ENCODE measurements around the gene MIA3.

GRCh38 chr1:222696741-222697140, 78.8 kb downstream of the MIA3 start:
- TF ChIP-seq CTCF (conservative IDR thresholded peaks at IDR 0.05; ENCODE audit: low read depth, low read length) (no peak), POLR2A (IDR thresholded peaks at IDR 0.05; ENCODE audit: low read depth, low read length) (no peak), SMC3 (IDR thresholded peaks at IDR 0.05; ENCODE audit: low read depth, low read length) (no peak), ELK1 (IDR thresholded peaks at IDR 0.05; ENCODE audit: borderline replicate concordance, low read depth, low read length) (no peak), USF2 (IDR thresholded peaks at IDR 0.05; ENCODE audit: low read depth, low read length) (no peak), MXI1 (IDR thresholded peaks at IDR 0.05; ENCODE audit: borderline replicate concordance, low read depth, low read length) (no peak), RCOR1 (IDR thresholded peaks at IDR 0.05; ENCODE audit: insufficient replicate concordance, low read length) (no peak), RFX5 (IDR thresholded peaks at IDR 0.05; ENCODE audit: low read depth, low read length) (no peak), RAD21 (IDR thresholded peaks at IDR 0.05; ENCODE audit: low read length) (no peak), MAFK (IDR thresholded peaks at IDR 0.05; ENCODE audit: low read depth, low read length) (no peak), CEBPB (IDR thresholded peaks at IDR 0.05; ENCODE audit: low read depth, low read length) (no peak), BHLHE40 (IDR thresholded peaks at IDR 0.05; ENCODE audit: low read depth, low read length) (no peak), MAZ (IDR thresholded peaks at IDR 0.05; ENCODE audit: borderline replicate concordance, low read depth, low read length) (no peak)
